ENCODE results near the gene PRRT4.

- TF ChIP-seq CTCF (conservative IDR thresholded peaks at IDR 0.05) (no peak), EZH2 (IDR thresholded peaks at IDR 0.05; ENCODE audit: low read depth) (no peak)
These were observed 14.6 kb upstream of the PRRT4 start for GRCh38 chr7:128376077-128376476.

Measured in PC-9 (cell line).